A549 (cell line): ENCODE results near the gene MUC15.

Experiments used
- CEBPB ChIP-seq, 2 experiments: fragments of >200 bp in 1 of 2; sonication (Bioruptor Twin) in 1 of 2; formaldehyde crosslinking in 1 of 2; IDR thresholded peaks; 2 replicates each; pipeline ENCODE4 v1.6.1; 2012 to 2016
- CTCF ChIP-seq: fragments of >200 bp; sonication (Bioruptor Twin); formaldehyde crosslinking; IDR thresholded peaks from 3 replicates; pipeline ENCODE4 v1.5.1; 2016
- RAD21 ChIP-seq, 2 experiments: fragments of >200 bp in 1 of 2; sonication (Bioruptor Twin) in 1 of 2; formaldehyde crosslinking in 1 of 2; IDR thresholded peaks in 1 of 2; conservative IDR thresholded peaks in 1 of 2; 2 replicates in 1 of 2; 3 replicates in 1 of 2; pipeline ENCODE4 v1.6.1; 2012 to 2018; ENCODE audit warnings: inconsistent platforms in 1 of 2

- TF ChIP-seq CTCF (no peak), RAD21 (conservative IDR thresholded peaks at IDR 0.05 in 1 of 2, IDR thresholded peaks at IDR 0.05 in 1 of 2) (no peak), CEBPB (IDR thresholded peaks at IDR 0.05) (no peak)
Observed at GRCh38 chr11:26549176-26549575, 22.9 kb downstream of the MUC15 start.
